HEK293 (cell line): ENCODE measurements around the gene CAPN7.

Experiments
- MEIS1 ChIP-seq: sonication (generic); formaldehyde crosslinking; IDR thresholded peaks from 2 replicates; pipeline ENCODE4 v1.8.1; 2022; ENCODE audit warnings: missing genetic modification reagents, mild to moderate bottlenecking, borderline replicate concordance
- PRDM6 ChIP-seq: fragments of 450-650 bp; formaldehyde crosslinking; IDR thresholded peaks from 2 replicates; pipeline ENCODE4 v1.5.1; 2017; ENCODE audit warnings: missing biosample characterization, missing genetic modification characterization
- REPIN1 ChIP-seq: fragments of 450-650 bp; formaldehyde crosslinking; IDR thresholded peaks from 2 replicates; pipeline ENCODE4 v1.5.1; 2017; ENCODE audit warnings: missing biosample characterization, missing genetic modification characterization, low read depth
- ZNF121 ChIP-seq: fragments of 450-650 bp; formaldehyde crosslinking; IDR thresholded peaks from 2 replicates; pipeline ENCODE4 v1.5.1; 2016; ENCODE audit warnings: missing biosample characterization, missing genetic modification characterization
- ZNF202 ChIP-seq: fragments of 450-650 bp; formaldehyde crosslinking; IDR thresholded peaks from 2 replicates; pipeline ENCODE4 v1.5.1; 2016; ENCODE audit warnings: missing biosample characterization, missing genetic modification characterization, borderline replicate concordance
- ZNF777 ChIP-seq: fragments of 450-650 bp; formaldehyde crosslinking; IDR thresholded peaks from 2 replicates; pipeline ENCODE4 v1.5.1; 2017; ENCODE audit warnings: missing biosample characterization, missing genetic modification characterization, borderline replicate concordance
- ZNF830 ChIP-seq: fragments of 450-650 bp; IDR thresholded peaks from 2 replicates; pipeline ENCODE4 v1.5.0; 2018; ENCODE audit warnings: missing biosample characterization, missing genetic modification characterization, low read depth, mild to moderate bottlenecking, moderate library complexity
- TF ChIP-seq, protein P1 (sequence below): fragments of 450-650 bp; formaldehyde crosslinking; IDR thresholded peaks from 2 replicates; pipeline ENCODE4 v1.5.1; 2016; ENCODE audit warnings: missing biosample characterization, missing genetic modification characterization

DNA sequence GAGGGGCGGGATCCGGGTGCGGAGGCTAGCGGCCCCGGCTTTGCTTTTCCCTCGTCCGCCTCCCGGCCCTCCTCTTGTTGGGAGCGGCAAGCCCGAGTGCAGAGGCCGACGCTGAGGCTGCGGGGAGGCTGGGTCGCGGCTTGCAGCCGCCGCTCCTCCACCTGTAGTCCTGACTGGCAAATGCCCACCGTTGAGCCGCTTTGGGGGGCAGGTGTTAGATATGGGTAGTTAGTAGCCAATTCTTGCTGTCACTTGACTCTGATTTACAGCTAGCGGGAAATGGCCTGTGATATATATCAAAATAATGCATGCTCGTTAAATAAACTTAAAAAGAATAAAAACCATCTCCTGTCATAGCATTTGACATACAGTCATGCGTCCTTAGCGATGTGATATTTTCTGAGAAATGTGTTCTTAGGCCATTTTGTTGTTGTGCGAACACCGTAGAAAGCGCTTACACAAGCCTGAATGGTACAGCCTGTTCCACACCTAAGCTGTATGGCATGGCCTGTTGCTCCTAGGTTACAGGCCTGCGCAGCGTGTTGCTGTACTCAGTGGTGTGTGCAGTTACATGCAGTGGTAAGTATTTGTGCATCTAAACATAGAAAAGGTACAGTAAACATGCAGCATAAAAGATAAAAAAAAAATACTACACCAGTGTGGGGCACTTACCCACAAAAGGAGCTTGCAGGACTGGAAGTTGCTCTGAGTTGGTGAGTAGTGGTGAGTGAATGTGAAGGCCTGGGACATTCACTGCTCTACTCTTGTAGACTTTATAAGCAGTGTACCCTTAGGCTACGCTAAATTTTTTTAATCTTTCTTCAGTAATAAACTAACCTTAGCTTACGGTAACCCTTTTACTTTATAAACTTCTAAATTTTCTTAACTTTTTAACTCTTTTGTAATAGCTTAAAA lies 873 bp downstream of the CAPN7 start:
- TF ChIP-seq, protein P1, sequence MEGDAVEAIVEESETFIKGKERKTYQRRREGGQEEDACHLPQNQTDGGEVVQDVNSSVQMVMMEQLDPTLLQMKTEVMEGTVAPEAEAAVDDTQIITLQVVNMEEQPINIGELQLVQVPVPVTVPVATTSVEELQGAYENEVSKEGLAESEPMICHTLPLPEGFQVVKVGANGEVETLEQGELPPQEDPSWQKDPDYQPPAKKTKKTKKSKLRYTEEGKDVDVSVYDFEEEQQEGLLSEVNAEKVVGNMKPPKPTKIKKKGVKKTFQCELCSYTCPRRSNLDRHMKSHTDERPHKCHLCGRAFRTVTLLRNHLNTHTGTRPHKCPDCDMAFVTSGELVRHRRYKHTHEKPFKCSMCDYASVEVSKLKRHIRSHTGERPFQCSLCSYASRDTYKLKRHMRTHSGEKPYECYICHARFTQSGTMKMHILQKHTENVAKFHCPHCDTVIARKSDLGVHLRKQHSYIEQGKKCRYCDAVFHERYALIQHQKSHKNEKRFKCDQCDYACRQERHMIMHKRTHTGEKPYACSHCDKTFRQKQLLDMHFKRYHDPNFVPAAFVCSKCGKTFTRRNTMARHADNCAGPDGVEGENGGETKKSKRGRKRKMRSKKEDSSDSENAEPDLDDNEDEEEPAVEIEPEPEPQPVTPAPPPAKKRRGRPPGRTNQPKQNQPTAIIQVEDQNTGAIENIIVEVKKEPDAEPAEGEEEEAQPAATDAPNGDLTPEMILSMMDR (tag by site-specific recombination): no peak
- TF ChIP-seq PRDM6: no peak
- no peak for TF ChIP-seq ZNF830 (tag by site-specific recombination)
- no peak; the same call in 1 of the 2 replicates for TF ChIP-seq ZNF777 (tag by site-specific recombination)
- TF ChIP-seq ZNF121: no peak
- TF ChIP-seq ZNF202: no peak
- TF ChIP-seq REPIN1 (tag by site-specific recombination): no peak
- no peak for TF ChIP-seq MEIS1
